Fibroblast of skin of abdomen (primary cell): ENCODE measurements around the gene CHST11.
A peak's percentile ranks its signal among the peaks of the same experiment; 100 is the strongest.
"Not testable (repeated sequence)": the region's sequence is repeated elsewhere in the genome, so short reads cannot be mapped to it uniquely, and the experiment has no call there.

Experiments
- DNase-seq: peaks from one replicate; pipeline ENCODE4 v3.0.0-alpha.2; 2013

Gene CHST11

DNA sequence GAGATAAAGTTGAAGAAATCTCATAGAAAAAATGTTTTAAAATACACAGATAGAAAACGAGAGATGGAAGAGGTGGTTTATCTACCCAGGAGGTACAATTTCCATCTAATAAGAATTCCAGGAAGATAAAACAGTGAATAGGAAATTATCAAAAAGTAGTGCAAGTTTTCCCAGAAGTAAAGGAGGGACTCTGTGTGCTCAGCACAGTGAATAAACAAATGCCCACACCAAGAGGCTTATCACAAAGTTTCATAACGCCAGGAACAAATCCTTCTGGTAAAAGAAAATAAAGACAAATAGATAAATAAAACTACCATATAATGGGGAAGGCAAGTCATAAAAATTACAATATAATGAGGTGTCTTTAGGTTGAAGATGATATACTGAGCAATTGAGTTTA, 322.4 kb downstream of the CHST11 start:
- no peak for DNase-seq

DNA sequence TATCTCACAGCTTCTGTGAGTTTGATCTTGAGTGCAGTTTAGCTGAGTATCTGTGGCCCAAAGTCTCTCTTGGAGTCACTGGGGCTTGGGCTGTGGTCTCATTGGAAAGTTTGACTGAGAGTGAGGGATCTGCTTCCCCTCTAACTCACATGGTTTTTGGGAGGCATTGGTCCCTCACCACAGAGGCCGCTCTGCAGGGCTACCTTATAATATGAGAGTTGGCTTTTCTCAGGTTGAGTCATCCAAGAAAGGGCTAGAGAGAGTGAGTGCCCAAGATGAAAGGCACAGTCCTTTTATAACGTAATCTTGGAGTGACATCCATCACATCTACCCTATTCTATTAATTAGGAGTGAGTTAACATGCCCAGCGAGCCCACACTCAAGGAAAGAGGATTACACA, 325.5 kb downstream of the CHST11 start:
- no peak for DNase-seq

DNA sequence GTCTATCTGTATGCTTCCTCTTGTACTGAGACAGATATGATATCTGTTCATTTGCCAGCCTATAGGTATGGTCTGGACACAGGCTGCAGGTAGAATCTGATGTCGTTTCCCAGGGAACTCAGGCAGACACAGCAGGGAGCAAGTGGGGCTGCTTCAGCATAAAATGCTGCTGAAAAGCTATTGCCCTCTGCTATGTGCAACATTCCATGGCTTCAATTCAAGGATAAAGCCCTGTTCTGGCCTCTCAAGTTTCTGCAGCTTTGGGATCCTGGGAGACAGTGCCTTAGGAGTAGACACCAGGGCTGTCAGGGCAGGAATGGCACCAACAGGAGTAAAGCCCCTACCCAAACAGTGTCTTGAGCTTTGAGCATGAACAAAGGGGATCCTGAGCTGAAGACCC, 327.8 kb downstream of the CHST11 start:
- DNase-seq = no peak

DNA sequence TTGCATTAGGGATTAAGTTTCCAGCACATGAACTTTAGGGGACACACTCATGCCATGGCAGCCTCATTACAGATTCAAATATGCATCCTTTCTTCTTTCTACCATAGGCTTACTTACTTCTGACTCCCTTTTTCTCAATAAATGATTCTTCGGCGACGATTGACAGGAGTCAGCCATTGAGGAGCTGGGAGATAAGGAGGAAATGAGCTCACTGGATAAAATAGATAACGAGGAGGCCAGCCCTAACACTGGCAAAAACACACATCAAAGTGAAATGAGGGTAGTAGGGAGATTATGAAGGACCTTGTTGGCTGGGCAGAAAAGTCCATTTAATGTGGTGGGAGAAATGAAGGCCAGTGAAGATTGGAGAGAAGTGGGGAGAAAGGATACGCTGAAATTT, 329.1 kb downstream of the CHST11 start:
- DNase-seq = no peak

DNA sequence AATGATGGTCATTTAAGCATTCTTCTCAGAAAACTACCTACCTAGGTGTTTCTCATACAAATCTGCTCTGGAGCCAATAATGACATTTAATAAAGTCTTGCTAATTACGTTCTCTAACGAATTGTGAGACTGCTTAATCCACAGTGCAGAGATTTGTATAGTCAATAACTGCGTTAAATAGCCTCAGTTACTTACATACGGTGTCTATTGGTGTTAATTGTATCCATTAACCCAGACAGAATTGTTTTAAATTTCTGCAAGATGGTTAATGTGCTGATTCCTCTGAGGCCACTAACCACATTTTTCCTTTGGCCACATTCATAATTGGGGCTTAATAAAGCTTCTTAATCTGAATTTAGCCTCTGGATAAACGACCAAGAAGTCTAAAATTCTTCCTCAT, 329.6 kb downstream of the CHST11 start:
- DNase-seq = no peak

DNA sequence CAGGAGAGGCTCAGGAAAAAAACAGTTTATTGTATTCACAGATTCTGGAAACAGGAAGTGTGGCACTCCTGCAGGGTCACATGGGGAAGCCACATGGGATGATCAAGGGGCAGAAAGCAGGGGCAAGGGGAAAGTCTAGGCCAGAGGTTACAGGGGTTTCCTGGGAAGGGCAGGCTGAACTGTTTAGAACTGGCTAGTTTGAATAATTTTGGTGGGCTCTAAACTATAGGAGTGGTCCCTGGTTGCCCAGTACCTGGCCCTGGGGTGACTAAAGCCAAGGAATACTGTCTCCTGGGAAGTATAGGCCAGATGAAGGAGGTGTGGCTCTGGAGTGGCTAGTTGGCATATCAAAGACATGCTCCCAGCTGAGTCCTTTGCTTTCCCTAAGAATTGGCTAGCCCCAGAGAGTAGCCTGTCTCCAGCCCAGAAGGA, 332.1 kb downstream of the CHST11 start:
- DNase-seq = no peak

DNA sequence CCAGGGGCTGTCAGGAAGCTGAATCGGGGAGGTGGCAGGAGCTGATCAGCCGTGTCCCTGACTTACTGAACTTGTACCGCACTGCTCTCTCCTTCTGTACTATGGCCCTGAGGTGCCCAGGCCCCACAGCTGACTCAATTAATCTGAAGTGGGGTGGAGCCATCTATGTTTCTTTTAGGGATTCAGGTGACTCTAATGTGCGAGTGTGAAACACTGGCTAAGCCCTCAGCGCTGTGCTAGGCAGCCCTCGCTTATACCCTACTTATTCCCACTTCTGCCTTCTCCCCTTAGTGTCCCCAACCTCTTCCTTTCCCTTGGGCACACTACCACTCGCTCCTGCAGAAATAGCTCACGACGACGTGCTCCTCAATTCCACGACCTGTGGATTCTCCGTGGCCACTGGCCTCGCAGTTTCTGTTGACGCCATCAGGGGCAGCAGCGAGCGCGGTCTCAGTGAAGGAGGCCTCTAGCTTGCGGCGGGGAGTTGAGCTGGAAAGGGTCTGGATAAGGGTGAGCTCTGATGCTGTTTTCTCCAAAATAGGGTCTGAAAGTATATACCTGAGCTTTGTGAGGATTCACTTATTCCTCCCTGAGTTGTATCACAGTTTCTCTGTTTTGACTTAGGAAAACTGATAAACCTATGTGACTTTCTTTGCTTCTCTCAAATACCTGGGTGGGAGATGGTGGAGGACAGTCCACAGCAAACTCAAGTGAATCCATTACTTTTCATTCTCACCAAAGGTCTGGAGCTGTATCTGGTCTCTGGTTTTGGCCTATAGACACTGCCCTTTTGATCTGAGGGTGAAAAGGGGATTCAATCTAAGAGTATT, 333.8 kb downstream of the CHST11 start:
- no peak for DNase-seq

DNA sequence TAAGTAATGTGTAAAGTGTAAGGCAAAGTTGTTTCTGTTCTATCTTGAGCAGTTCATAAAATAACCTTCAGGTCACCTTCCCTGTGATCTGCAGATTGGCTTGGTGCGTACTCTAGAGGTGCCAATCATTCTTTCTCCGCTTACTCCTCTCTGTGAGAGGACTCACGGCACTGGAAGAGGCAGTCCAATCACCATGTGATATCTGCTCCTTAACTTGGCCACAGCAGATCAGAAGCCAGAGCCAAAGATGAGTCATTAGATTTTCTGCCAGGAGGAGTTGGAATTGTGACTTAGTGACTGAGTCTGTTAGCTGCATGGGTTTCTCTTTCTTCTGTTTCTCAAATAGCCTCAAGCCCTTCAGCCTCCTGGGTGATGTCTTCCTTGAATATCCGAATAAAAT, 335.8 kb downstream of the CHST11 start:
- DNase-seq = peak; percentile 83

DNA sequence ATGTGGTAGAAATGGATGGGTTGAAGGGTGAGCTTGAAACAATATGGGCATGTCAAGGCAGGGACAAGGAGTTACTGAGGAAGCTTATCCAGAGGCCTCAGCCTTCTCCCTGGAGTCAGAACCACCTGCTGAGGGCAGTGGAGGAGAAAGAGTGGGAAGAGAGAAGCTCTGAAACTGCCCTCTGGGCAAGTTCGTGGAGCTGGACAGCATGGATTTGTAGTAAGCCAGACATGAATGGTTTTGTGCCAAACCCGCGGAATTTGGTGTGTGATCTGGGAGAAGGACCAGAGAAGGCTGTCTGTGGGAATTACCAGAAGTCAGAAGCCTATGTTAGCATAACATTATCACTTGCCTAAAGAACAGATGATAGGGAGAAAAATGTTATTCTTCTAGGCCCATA, 336.5 kb downstream of the CHST11 start:
- peak; percentile 48 for DNase-seq

DNA sequence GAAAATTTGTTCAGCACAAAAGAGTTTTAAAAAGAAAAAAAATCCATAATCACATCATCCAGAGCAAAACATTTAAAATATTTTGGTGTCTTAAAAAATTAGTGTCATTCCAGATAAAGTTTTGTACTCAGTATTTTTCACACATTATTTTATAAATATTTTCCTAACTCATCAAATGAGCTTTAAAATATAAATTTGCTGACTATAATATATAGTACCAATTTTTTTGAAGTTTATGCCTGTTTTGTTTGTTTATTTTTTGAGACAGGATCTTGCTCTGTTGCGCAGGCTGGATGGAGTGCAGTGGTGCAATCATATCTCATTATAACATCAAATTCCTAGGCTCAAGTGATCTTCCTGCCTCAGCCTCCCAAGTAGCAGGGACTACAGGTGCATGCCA, 337.2 kb downstream of the CHST11 start:
- DNase-seq = no peak

DNA sequence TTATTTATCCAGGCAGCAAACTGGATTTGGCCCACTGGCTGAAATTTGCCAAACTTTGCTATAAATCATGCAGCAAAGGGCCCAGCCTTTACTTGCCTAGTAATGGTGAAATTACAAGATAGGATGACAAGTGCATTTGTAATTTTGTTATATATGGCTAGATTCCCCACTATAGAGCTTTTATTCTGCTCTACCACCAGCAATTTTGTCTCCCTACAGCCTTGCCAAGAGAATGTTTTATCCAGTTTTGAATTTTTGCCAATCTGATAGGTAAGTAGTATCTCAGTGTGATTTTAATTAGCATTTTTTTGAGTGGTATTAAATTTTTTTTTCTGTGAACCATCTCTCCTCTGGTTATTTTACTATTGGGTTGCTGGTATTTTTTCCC, 339.7 kb downstream of the CHST11 start:
- DNase-seq = no peak

DNA sequence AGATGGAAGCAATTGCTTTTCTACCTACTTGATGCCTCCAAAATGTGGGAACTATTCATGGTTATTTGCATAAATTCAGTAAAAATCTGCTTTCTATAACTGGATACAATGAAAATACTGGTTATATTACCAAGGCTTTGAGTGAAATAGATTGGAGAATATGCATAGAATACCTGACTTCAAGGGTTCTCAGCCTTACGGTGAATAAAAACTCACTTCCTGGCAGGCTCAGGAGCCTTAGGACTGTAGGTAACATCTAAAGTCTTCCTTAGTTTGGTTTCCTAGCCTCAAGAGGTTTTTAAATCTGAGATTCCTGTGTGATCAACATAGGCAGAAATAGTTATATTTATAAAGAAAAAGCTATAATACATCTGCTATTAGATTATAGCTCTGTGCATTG, 342.7 kb downstream of the CHST11 start:
- DNase-seq = no peak

DNA sequence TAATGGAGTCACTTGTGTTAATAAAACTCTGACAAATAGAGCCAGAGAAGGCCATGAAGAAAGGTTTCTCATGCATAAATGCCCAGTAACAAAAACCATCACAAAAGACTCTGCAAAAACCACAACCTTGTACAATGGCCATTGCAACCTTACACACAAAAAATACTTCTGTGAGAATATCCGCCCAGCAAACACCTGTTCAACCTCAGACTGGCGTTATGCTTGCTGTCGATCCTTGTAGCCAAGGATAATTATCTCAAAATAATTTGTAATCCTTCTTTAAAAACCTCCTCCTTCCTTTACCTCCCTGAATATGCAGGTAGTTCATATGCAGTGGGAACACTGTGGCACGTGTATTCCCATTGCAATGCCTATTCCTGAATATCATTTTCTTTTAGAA, 344.3 kb downstream of the CHST11 start:
- DNase-seq = no peak

DNA sequence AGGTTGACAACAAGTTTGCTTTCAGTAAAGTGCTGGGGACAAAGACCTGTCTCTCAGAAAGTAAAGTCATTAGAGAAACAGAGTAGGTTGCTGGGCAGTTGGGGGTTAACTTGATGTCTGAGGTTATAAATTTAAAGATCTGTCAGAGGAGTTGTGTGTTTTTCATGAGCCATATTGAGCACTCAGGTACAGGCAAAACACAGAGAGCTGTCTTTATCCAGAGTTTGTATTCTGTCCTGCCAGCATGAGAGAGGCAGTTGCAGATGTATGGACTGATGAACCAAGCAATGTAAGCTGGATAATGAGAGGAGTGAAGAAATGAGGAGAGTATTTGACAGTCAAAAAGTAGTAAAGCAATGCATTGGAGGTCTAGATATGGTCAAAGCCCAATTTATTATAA, 344.7 kb downstream of the CHST11 start:
- DNase-seq = no peak

DNA sequence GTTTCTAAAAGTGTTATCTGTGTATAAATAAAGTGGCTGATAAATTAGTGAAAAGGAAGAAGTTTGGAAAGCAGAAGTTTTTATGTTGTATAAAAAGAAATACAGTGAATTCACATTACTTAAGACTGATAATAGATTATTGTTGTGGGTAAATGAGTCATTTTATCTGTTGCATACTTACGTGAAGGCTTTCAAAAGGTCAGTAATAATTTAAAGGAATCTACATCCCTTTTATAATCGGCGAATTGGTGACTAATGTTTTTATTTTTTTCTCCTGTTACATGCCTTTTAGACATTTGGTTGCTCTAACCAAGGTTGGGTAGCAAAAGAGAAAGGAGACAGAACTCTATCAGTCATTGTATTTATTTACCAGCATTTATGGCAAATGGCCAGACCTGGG, 345.5 kb downstream of the CHST11 start:
- DNase-seq = peak; percentile 41

DNA sequence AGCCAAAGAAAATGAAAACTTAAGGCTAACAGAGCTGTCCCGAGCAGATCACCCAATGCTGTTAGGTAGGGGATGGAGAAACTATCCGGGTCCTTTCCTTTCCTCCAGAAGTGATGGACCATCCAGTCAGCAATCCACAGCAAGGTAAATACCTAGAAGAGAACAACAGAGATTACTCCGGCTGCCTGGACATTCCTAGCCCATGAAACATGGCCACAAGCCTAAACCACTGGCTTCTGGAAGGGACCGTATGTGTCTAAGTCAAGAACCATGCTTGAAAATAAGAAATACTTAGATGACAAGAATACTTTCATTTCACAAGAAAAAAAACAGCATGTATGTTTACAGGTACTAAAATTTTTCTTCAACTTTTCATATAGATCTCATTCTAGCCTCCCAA, 348.4 kb downstream of the CHST11 start:
- DNase-seq = peak; percentile 85

DNA sequence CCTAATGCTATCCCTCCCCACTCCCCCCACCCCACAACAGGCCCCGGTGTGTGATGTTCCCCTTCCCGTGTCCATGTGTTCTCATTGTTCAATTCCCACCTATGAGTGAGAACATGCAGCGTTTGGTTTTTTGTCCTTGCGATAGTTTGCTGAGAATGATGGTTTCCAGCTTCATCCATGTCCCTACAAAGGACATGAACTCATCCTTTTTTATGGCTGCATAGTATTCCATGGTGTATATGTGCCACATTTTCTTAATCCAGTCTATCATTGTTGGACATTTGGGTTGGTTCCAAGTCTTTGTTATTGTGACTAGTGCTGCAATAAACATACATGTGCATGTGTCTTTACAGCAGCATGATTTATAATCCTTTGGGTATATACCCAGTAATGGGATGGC, 349.4 kb downstream of the CHST11 start:
- not testable (repeated sequence) for DNase-seq

DNA sequence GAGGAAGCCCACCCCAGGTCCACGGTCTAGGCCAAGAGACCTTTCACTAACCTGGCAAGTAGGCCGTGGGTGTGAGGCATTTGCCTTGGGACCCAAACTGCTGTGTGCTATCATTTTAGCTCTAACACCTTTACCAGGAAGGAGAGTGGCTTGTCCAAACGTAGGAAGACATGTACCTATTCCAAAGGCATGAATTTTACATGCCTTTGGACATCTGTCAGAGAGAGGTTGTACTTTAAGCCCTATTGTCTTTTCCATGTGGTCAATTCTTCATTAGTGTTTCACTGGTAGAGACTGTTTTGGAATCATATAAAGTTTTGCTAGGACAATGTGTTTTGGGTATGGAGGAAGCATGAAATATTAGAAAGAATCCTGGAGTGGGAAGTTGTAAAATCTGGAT, 352.5 kb downstream of the CHST11 start:
- no peak for DNase-seq

DNA sequence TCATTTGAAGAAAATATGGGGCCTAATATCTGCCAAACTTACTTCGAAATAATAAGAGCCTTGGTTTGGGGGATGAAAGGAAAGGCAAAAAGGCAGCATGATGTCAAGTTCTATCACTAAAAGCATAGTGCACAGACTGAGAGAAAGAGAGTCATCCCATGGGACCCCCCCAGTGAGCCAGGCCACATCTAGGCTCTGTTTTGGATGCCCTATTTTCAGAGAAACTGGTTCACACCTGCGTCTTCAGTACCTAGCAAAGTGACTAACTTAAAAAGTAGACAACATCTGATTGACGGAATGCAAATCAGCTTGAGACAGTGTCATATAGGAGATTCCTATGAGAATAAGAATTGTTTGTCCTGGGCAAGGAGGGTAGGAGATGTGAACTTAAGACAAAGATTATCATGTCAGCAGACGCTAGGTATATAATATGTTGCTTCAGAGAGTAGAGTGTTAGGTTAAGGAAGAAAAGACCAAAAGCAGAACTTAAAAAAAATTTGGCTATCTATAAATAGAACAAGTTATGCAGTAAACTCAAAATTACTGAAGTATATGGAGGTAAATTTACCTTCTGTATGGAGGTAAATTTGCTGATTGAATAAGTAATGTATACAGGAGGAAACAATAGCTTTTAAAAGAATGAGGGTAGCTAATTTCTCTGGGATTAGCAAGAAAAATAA, 353.1 kb downstream of the CHST11 start:
- no peak for DNase-seq
